Activated CD8-positive, alpha-beta memory T cell treated with anti-CD3 and anti-CD28 coated beads, Interleukin-2, amount 10 ng/mL, durations not matched to agents 7 days and 5 days (primary cell): ENCODE data around the gene CDX2. TPM values are rescaled to one million over a fixed set of nuclear protein-coding genes. Genes with fewer than 3 reads are reported as not detected.

Experiments
- ATAC-seq: fragments of 150-1000 bp; cut with Tn5 transposase; one replicate; pipeline ENCODE4 v1.10.0; 2021; ENCODE audit warnings: moderate library complexity
- CTCF ChIA-PET: fragments of 350-600 bp; sonication (Branson Sonifier 250); formaldehyde crosslinking; loops from one replicate; lab custom pipeline; 2021; ENCODE audit warnings: antibody characterized with exemption; lab: Charles Lee
- DNase-seq: peaks from one replicate; pipeline ENCODE4 v3.0.0-alpha.2; 2020
- H3K27ac Mint-ChIP-seq: one replicate; pipeline ENCODE4 v1.8.0; 2021; ENCODE audit warnings: mild to moderate bottlenecking, mixed read lengths
- H3K27me3 Mint-ChIP-seq: one replicate; pipeline ENCODE4 v1.8.0; 2021; ENCODE audit warnings: mixed read lengths
- H3K36me3 Mint-ChIP-seq: one replicate; pipeline ENCODE4 v1.8.0; 2021; ENCODE audit warnings: mild to moderate bottlenecking, mixed read lengths
- H3K4me1 Mint-ChIP-seq: one replicate; pipeline ENCODE4 v1.8.0; 2021; ENCODE audit warnings: mixed read lengths
- H3K4me3 Mint-ChIP-seq: one replicate; pipeline ENCODE4 v1.8.0; 2021; ENCODE audit warnings: mild to moderate bottlenecking, moderate library complexity, mixed read lengths
- H3K9me3 Mint-ChIP-seq: one replicate; pipeline ENCODE4 v1.8.0; 2022; ENCODE audit warnings: low read depth, mixed read lengths
- total RNA-seq, 2 experiments: library from RNA; stranded (reverse); gene quantifications; one replicate each; pipeline ENCODE4 v1.2.3, GENCODE V29; 2021

Gene CDX2
- total RNA-seq, 2 experiments from 2014 or later, result not detected

GRCh38 chr13:27956576-27957300, 12.4 kb downstream of the CDX2 start:
- H3K4me3 Mint-ChIP-seq, result no peak overlapping the region
- peaks cover 15% of the 10 kb centered on the region for H3K4me1 Mint-ChIP-seq
- H3K9me3 Mint-ChIP-seq, result no peaks in the 10 kb centered on the region
- no peak overlapping the region for H3K27ac Mint-ChIP-seq
- CTCF ChIA-PET, result interaction anchor here (1.3 to 4.9 kb wide), 3 partner anchors 27 to 595 kb away, joined by 5 to 28 read pairs (median 9); no protein-coding TSS in a partner anchor
- H3K27me3 Mint-ChIP-seq, result peaks cover 84% of the 10 kb centered on the region
- no peak for ATAC-seq
- H3K36me3 Mint-ChIP-seq, result no peaks in the 10 kb centered on the region
- DNase-seq, result no peak

GRCh38 chr13:27955014-27955591, 14.0 kb downstream of the CDX2 start:
- CTCF ChIA-PET, result interaction anchor here (0.9 to 4.9 kb wide), 15 partner anchors 13 to 582 kb away, joined by 3 to 28 read pairs (median 7); no protein-coding TSS in a partner anchor
- Mint-ChIP-seq H3K36me3 (no peaks in the 10 kb centered on the region), H3K4me1 (peaks cover 14% of the 10 kb centered on the region), H3K27me3 (peaks cover 79% of the 10 kb centered on the region), H3K27ac (no peak overlapping the region), H3K9me3 (no peaks in the 10 kb centered on the region), H3K4me3 (peak overlapping the region; percentile 0)
- no peak for DNase-seq
- ATAC-seq, result no peak

DNA sequence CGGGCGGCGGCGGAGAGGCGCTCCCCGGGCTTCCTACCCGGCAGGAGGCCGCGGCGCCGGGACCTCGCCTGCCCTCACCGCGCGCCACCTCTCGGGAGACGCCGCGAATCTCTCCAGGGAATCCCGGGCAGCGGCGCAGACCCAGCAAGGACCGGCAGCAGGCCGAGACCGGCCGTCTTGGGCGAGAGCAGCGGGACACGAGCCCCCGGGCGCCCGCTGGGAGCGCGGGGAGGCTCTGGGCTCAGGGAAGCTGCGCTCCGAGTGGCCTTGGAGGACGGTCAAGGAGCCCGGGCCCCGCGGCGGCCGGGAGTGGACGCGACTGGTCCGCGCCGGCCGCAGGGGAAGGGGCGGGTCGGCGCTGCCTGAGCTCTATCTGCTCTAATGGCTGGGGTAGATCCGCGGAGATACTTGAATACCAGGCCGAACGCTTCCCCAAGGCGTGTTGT, 14.7 kb downstream of the CDX2 start:
- H3K27ac Mint-ChIP-seq, result no peak overlapping the region
- no peak for DNase-seq
- peaks cover 11% of the 10 kb centered on the region for H3K4me1 Mint-ChIP-seq
- ATAC-seq, result peak; percentile 30
- H3K9me3 Mint-ChIP-seq, result no peaks in the 10 kb centered on the region
- no peaks in the 10 kb centered on the region for H3K36me3 Mint-ChIP-seq
- peaks cover 76% of the 10 kb centered on the region for H3K27me3 Mint-ChIP-seq
- CTCF ChIA-PET, result interaction anchor here (0.7 to 4.9 kb wide), 26 partner anchors 13 to 581 kb away, joined by 3 to 28 read pairs (median 4); partner anchors contain the start of gene PDX1
- H3K4me3 Mint-ChIP-seq, result peak overlapping the region; percentile 59

- DNase-seq, result peak; percentile 68
- CTCF ChIA-PET, result interaction anchor here (0.7 to 4.9 kb wide), 35 partner anchors 9 to 581 kb away, joined by 3 to 28 read pairs (median 4); partner anchors contain the start of genes CDX2 and PDX1
- H3K4me1 Mint-ChIP-seq, result peaks cover 11% of the 10 kb centered on the region
- H3K27me3 Mint-ChIP-seq, result peaks cover 71% of the 10 kb centered on the region
- H3K36me3 Mint-ChIP-seq, result no peaks in the 10 kb centered on the region
- H3K4me3 Mint-ChIP-seq, result peak overlapping the region; percentile 59
- H3K9me3 Mint-ChIP-seq, result no peaks in the 10 kb centered on the region
- no peak overlapping the region for H3K27ac Mint-ChIP-seq
- peak; percentile 96 for ATAC-seq
These were observed 15.3 kb downstream of the CDX2 start for GRCh38 chr13:27953676-27954405.

DNA sequence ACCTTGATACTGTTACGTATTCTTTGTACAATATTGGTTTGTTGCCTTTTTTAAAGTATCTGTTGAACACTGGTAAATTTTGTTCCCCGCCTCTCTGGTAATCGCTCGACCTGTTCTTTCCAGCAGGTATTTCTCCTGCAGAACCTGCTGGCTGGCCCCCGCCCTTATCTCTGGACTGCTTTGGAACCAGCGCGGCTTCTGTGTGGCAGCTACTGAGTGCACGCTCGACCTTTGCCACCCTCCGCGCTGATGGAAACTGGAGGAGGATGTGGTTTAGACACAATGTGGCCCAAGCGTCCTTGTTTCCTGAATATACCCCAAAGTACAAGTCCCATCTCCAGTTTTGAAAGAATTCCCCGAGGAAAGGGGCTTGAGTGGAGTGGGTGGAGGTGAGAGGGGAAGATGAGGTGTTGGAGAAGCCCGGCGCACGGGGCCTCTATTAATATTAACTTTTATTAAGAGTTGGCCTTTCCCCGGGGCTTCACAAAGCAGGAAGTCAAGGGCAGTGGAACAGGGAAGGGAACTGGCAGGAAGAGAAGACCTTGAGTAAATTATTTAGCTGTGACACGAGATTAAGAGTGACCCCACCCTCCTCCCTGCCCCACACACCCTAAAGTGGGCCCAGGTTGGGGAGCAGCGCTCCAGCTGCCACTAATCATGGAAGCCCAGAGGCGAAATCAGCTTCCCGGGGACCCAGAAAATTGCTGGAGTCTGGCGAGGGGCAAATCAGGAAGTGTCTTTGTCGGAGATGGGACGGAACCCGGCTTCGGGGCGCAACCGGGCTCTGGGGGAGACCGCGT, 16.0 kb downstream of the CDX2 start:
- CTCF ChIA-PET, result interaction anchor here (0.8 to 4.9 kb wide), 28 partner anchors 9 to 580 kb away, joined by 3 to 28 read pairs (median 4); partner anchors contain the start of genes CDX2 and PDX1
- Mint-ChIP-seq H3K4me1 (peaks cover 11% of the 10 kb centered on the region), H3K27me3 (peaks cover 65% of the 10 kb centered on the region), H3K36me3 (no peaks in the 10 kb centered on the region), H3K27ac (no peak overlapping the region), H3K4me3 (peak overlapping the region; percentile 39), H3K9me3 (no peaks in the 10 kb centered on the region)
- DNase-seq (no peak), ATAC-seq (no peak)

DNA sequence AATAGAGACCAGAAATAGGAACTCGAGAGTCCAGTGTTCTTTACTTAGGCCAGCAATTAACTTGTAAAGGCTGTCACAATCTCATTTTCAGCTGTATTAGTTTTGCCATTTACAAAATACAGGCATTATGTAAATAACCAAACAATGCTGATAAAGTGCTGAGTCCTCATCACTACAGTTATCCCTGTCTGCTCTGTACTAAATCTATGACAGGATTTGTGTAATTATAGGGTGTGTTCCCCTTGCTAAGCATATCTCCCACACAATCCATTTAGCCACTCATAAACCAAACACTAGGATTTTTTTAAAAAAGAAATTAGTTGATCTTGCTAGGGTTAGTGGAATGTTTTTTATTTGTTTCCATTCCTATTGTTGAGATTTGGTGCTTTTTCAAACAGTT, 26.1 kb downstream of the CDX2 start:
- Mint-ChIP-seq H3K27ac (no peak overlapping the region), H3K4me1 (no peaks in the 10 kb centered on the region), H3K36me3 (no peaks in the 10 kb centered on the region), H3K27me3 (peaks cover 13% of the 10 kb centered on the region), H3K4me3 (no peak overlapping the region), H3K9me3 (no peaks in the 10 kb centered on the region)
- ATAC-seq (no peak), DNase-seq (no peak)
- CTCF ChIA-PET, result interaction anchor here (2.9 kb wide), 1 partner anchor 11 kb away, joined by 15 read pairs; no protein-coding TSS in a partner anchor

DNA sequence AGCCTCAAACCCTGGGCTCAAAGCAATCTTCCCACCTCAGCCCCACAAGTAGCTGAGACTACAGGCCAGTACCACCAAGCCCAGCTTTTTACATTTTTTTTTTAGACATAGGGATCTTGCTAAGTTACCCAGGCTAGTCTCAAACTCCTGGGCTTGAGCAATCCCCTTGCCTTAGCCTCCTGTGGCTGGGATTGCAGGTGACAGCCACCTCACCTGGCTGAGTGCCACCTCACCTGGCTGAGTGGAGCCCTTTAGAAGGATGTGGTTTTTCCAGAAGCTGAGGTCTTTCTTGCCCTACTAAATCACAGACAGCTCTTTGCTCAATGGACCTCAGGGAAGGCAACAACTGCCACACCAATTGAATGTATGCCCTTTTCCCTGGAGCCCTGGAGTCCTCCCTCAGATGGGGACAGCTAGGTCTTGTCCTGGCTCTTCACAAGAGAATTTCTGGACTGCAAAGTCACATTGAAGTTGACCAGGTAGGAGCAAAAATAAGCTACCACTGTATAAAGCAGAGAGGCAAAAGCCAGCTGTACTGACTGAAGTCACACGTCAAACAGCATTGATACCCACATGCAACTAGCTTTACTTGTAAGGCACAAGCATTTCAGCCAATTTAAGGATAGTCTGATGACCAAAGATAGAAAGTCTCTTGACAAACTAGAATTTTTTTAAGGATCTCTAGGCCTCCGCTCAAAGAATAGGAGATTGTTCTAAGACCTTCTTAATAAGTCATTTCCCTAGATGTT, 35.4 kb downstream of the CDX2 start:
- CTCF ChIA-PET, result interaction anchor here (0.7 to 1.7 kb wide), 4 partner anchors 20 to 107 kb away, joined by 3 to 14 read pairs (median 4); no protein-coding TSS in a partner anchor
- peaks cover 39% of the 10 kb centered on the region for H3K27me3 Mint-ChIP-seq
- H3K27ac Mint-ChIP-seq, result no peak overlapping the region
- no peaks in the 10 kb centered on the region for H3K36me3 Mint-ChIP-seq
- ATAC-seq (no peak), DNase-seq (no peak)
- no peaks in the 10 kb centered on the region for H3K4me1 Mint-ChIP-seq
- no peaks in the 10 kb centered on the region for H3K9me3 Mint-ChIP-seq
- no peak overlapping the region for H3K4me3 Mint-ChIP-seq

DNA sequence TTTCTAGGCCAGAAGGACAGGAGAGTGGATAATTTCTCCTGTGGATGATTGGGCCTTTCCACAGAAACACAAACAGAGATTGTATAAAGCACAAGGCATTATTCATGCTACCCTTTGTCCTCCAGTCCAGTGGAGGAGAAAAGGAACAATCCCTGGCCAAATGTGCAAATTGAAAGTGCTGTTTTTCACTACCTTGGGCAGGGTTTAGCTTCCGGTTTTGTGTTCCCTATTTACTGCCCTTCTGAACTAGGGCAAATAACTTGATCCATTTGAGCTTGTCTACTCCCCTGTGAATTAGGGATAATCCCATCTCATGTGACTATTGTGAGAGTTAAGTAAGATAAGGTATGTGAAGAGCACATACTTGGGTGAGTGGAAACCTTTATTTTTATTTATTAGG, 36.0 kb downstream of the CDX2 start:
- peaks cover 45% of the 10 kb centered on the region for H3K27me3 Mint-ChIP-seq
- CTCF ChIA-PET, result interaction anchor here (0.7 to 1.7 kb wide), 3 partner anchors 21 to 107 kb away, joined by 3 to 14 read pairs (median 4); no protein-coding TSS in a partner anchor
- H3K4me1 Mint-ChIP-seq, result no peaks in the 10 kb centered on the region
- no peak overlapping the region for H3K27ac Mint-ChIP-seq
- DNase-seq (no peak), ATAC-seq (no peak)
- H3K36me3 Mint-ChIP-seq, result no peaks in the 10 kb centered on the region
- no peaks in the 10 kb centered on the region for H3K9me3 Mint-ChIP-seq
- no peak overlapping the region for H3K4me3 Mint-ChIP-seq

GRCh38 chr13:27929868-27930267, 39.2 kb downstream of the CDX2 start:
- H3K27ac Mint-ChIP-seq, result peak overlapping the region; percentile 53
- CTCF ChIA-PET, result interaction anchor here (1.6 kb wide), 1 partner anchor 24 kb away, joined by 5 read pairs; no protein-coding TSS in a partner anchor
- H3K27me3 Mint-ChIP-seq, result peaks cover 75% of the 10 kb centered on the region
- H3K4me1 Mint-ChIP-seq, result peaks cover 4% of the 10 kb centered on the region
- H3K9me3 Mint-ChIP-seq, result no peaks in the 10 kb centered on the region
- H3K4me3 Mint-ChIP-seq, result no peak overlapping the region
- no peak for ATAC-seq
- no peak for DNase-seq
- H3K36me3 Mint-ChIP-seq, result no peaks in the 10 kb centered on the region

DNA sequence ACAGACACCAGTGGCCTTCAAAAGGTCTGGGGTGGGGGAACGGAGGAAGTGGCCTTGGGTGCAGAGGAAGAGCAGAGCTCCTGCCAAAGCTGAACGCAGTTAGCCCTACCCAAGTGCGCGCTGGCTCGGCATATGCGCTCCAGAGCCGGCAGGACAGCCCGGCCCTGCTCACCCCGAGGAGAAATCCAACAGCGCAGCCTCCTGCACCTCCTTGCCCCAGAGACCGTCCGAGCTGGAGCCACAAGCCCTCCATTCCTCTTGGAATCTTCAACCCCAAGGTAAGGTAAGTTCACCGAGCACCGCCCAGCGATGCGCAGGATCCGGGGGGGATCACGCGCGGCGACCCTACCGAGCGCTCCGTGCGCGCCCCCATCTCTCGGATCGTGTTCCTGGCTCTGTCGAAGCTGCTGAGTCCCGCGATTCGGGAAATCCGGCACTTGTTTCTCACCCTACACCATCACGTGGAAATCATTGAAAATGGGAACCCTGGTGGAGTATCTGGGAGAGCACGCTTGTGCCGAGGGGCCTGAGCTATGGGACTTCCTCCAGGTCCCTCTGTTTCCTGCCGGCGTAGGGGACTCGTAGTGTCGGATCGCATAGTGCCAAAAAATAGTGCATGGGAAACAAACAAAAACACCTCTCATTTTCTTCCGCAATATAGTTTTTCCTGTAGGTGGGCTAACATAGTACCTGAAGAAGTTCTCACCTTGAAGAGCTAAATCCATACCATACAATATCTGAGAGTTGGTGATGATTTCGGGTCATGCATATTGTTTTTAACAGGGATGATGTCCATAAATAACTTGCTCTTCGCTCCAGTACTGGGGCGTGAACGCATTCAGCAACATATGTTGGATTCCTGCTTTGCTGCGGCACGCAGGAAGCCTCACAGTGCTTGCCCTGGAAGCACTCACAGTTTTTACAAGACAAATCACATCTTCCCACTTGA, 40.0 kb downstream of the CDX2 start:
- Mint-ChIP-seq H3K36me3 (no peaks in the 10 kb centered on the region), H3K4me1 (peaks cover 4% of the 10 kb centered on the region), H3K27me3 (peaks cover 79% of the 10 kb centered on the region), H3K9me3 (no peaks in the 10 kb centered on the region), H3K27ac (no peak overlapping the region), H3K4me3 (no peak overlapping the region)
- CTCF ChIA-PET, result interaction anchor here (1.0 to 1.6 kb wide), 2 partner anchors 25 to 103 kb away, joined by 4 to 5 read pairs; no protein-coding TSS in a partner anchor
- ATAC-seq (no peak), DNase-seq (no peak)

DNA sequence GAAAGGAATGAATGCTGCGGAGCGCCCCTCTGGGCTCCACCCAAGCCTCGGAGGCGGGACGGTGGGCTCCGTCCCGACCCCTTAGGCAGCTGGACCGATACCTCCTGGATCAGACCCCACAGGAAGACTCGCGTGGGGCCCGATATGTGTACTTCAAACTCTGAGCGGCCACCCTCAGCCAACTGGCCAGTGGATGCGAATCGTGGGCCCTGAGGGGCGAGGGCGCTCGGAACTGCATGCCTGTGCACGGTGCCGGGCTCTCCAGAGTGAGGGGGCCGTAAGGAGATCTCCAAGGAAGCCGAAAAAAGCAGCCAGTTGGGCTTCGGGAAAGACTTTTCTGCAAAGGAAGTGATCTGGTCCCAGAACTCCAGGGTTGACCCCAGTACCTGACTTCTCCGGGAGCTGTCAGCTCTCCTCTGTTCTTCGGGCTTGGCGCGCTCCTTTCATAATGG, 40.7 kb downstream of the CDX2 start:
- DNase-seq, result no peak
- H3K4me1 Mint-ChIP-seq, result peaks cover 4% of the 10 kb centered on the region
- CTCF ChIA-PET, result interaction anchor here (1.0 kb wide), 2 partner anchors 98 to 102 kb away, joined by 3 to 4 read pairs; no protein-coding TSS in a partner anchor
- H3K36me3 Mint-ChIP-seq, result no peaks in the 10 kb centered on the region
- peaks cover 80% of the 10 kb centered on the region for H3K27me3 Mint-ChIP-seq
- H3K27ac Mint-ChIP-seq, result no peak overlapping the region
- H3K4me3 Mint-ChIP-seq, result no peak overlapping the region
- H3K9me3 Mint-ChIP-seq, result no peaks in the 10 kb centered on the region
- no peak for ATAC-seq
